Gastrocnemius medialis (tissue), 4 donors: ENCODE results near the gene SERPINB10.

ENCODE experiments used
- CTCF ChIP-seq, 5 experiments: fragments of 450-650 bp in 3 of 5; fragments of 200-600 bp in 2 of 5; sonication (generic) in 2 of 5; IDR thresholded peaks in 4 of 5; conservative IDR thresholded peaks in 1 of 5; 1 replicate in 4 of 5; 2 replicates in 1 of 5; pipeline ENCODE4 v1.5.1; 2016 to 2019; ENCODE audit warnings: antibody characterized with exemption in 5 of 5, mild to moderate bottlenecking in 3 of 5, moderate library complexity in 3 of 5
- POLR2A ChIP-seq, 2 donors: fragments of 450-650 bp; IDR thresholded peaks; one replicate each; pipeline ENCODE4 v1.6.1; 2017; ENCODE audit warnings: antibody characterized with exemption in 2 of 2, mild to moderate bottlenecking in 2 of 2, moderate library complexity in 2 of 2

DNA sequence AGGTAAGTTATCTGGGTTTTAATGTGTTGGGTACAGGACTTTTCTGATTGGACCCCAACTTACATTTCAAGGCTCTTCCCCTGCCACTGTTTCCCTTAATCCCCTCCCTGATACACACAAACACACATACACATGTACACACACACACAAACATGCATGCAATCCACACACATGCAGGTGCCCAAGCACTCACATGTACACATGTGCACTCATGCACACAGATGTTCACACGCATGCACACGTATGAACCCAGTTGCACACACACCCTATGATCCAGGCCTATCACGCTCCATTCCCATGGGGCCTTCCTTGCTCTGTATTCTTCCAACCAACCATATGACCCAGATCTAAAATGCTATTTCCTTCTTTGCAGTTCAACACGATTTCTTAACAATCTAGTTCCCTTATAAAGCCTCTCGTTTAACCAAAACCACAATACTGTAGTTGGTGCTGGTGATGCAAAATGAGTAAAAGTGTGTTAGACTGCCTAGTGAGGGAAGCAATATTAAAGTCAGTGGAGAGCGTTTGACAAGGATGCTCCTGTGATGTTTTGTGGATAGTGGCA, 73.2 kb downstream of the SERPINB10 start:
- no peak for TF ChIP-seq POLR2A (IDR thresholded peaks at IDR 0.05)
- TF ChIP-seq CTCF (IDR thresholded peaks at IDR 0.05 in 4 of 5, conservative IDR thresholded peaks at IDR 0.05 in 1 of 5): no peak
